HG03060 (cell line): Measurements from ENCODE around the gene CLEC16A.

Experiments used
- ATAC-seq: cut with Tn5 transposase; IDR thresholded peaks from one replicate; pipeline ENCODE4 v1.9.1; 2021; ENCODE audit warnings: low read depth, moderate number of reproducible peaks; ENCODE audit not compliant: unreplicated experiment

CLEC16A gene

DNA sequence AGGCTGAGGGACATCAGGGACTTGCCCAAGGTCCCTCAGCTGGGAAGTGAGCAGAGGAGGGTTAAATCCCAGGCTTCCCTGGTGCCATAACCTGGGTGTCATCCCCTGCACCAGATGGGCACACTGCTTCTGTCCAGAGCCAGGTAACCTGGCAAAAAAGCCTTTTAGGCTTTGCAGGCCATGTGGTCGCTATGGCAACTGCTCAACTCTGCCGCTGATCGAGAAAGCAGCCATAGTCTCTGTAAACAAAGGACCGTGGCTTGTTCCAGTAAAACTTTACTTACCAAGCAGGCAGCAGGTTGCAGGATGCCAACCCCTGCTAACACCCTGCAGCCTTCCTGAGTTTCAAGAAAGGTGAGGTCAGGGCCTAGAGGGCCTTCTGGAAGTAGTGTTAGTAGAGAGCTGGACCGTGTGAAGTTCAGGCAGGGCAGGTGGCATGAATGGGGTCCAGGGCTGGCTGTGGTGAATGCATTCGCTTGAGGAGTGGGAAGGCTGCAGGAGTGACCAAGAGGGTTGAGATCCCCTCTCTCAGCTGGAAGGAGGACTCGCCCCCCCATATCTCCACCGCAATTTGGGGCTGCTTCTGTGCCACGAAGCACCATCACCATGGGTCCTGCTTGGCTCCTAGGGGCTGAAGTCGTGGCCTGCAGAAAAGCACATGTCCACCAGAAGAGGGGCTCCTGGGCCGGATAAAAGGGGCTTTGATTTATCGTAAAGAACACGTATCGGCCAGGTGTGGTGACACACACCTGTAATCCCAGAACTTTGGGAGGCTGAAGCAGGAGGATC, 220.3 kb downstream of the CLEC16A start:
- ATAC-seq, result no peak

GRCh38 chr16:11165349-11165748, 221.0 kb downstream of the CLEC16A start:
- ATAC-seq, result no peak

DNA sequence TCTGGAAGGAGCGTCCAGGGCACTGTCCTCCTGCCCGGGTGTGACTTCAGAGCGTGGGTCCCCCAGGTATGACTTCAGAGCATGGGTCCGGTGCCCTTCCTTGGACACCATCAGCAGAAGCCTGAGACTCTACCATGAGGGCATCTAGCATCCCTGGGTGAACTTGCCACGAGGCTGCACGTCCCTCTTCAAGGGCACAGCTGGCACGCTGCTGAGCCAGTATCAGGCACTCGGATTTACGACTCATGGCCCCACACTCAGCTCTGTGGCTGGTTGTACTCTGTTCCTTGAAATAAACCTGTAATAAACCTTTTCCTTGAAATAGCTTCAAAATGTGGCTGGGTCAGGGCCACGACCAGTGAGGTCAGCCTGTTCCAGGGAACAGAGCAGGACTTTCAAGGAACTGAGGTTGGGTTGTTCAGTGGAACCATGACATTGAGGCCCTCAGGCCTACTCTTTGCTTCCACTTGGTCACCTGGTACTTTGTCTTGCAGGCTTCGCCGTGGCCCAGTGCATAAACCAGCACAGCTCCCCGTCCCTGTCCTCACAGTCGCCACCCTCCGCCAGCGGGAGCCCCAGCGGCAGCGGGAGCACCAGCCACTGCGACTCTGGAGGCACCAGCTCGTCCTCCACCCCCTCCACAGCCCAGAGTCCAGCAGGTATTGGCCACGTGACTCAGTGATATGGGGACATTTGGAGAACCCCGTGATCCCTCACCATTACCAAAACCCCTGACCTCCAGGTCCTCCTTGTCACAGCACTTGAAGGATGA, 221.7 kb downstream of the CLEC16A start:
- no peak for ATAC-seq

DNA sequence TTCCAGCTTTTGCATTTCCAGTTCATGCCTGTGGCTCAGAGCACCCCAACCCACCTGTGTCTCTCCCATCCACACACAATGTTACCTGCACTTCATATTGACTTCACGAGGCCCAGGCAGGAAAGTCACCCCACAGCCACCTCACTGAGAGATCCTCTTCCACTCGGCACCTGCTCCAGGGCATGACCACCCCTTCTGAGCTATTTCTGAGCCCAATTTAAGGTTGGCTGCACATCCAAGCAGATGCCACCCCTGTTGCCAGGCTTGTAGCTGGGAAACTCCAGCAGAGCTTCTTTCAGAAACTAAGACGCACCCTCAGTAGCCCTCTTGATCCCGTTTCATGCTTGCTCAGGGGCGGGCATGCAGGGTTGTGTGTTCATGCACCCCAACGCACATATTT, 223.2 kb downstream of the CLEC16A start:
- ATAC-seq, result no peak

GRCh38 chr16:11168386-11169051, 224.2 kb downstream of the CLEC16A start:
- ATAC-seq, result no peak

DNA sequence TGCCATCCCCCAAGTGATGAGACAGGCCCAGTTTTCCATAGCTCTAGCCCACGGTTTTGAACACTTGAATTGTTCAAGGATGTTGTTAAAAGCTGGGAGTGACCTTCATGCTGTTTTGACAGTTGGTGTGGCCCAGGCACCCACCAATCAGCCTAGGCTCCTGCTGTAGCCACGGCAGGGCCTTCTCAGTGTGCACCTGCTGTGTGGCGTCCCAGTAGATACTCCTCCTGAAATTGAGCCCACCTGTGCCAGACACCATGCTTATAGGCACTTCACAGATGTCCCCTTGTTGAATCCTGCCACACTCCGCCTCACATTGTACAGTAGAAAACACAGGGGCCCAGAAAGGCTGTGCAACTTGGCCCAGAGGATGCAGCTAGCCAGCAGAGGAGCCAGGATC, 225.3 kb downstream of the CLEC16A start:
- no peak for ATAC-seq

GRCh38 chr16:11170201-11170600, 225.8 kb downstream of the CLEC16A start:
- no peak for ATAC-seq

DNA sequence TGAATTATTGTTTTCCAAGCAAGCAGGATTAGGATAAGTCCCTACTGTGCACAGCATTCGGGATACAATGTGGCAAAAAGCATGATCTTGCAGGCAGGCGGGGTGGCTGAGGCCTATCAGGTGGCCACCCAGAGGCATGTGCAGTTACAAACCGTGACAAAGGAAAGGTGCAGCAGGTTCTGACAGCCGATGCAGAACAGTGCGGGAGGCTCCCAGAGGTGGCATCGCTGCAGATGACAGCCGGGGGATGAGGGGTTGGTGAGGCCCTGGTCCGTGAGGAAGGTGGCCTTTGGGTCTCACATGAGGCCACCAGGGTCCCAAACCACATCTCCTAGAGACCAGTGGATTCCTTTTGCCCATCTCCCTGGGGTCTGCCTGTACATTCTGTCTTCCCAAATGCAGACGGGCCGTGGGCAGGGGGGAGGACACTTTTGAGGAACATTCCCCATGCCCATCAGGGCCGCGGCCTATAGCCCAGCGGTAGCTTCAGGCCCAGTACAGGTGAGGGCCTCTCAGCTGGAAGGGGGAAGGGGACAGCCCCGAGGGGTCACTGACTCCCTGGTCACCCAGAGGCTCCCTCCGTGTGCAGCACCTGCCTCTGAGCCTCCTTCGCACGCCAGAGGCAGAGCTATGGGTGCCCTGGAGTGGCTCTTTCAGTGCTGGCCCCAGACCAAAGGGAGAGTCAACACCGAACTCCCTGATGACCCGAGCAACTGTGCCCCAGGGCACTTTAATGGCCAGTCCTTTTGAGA, 226.5 kb downstream of the CLEC16A start:
- no peak for ATAC-seq

GRCh38 chr16:11171448-11171709, 227.0 kb downstream of the CLEC16A start:
- ATAC-seq, result no peak

- ATAC-seq, result no peak
Measured at GRCh38 chr16:11171757-11172299, 227.5 kb downstream of the CLEC16A start.

DNA sequence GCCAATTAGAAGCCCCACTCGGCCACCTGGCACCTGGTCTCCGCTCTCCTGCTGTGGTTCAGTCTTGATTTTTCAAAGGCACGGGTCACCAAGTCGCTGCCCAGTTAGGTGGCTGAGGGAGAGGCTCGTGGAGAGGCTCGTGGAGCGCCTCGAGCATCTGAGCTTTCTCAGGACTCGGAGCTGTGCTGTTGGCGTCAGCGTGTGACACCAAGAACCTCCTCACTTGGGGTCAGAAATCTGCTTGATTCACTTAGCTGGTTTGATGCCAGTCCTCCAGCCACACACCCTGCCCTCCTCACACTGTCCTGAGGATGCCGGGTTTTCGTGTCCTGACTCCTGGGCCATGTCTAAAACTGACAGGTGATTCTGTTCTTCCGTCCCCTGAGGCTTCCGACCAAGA, 229.1 kb downstream of the CLEC16A start:
- ATAC-seq, result no peak

DNA sequence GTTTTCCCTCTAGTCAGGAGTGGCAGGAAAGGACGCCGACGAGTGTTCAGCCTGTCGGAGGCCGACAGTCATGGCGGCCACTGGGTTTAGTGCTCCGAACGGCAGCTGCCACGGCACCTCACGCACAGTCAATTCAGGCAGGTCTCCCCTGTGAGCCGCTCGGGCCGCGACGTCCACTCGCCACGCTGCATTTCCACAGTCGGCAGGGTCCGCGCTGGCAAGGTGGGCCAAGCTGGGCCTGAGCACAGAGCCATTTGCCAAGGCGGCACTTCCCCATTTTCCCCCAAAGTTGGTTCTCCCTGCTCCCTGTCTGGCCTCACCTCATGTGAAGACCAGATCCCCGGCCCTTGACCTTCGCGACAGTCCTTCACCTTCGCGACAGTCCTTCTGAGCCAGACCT, 229.8 kb downstream of the CLEC16A start:
- no peak for ATAC-seq

DNA sequence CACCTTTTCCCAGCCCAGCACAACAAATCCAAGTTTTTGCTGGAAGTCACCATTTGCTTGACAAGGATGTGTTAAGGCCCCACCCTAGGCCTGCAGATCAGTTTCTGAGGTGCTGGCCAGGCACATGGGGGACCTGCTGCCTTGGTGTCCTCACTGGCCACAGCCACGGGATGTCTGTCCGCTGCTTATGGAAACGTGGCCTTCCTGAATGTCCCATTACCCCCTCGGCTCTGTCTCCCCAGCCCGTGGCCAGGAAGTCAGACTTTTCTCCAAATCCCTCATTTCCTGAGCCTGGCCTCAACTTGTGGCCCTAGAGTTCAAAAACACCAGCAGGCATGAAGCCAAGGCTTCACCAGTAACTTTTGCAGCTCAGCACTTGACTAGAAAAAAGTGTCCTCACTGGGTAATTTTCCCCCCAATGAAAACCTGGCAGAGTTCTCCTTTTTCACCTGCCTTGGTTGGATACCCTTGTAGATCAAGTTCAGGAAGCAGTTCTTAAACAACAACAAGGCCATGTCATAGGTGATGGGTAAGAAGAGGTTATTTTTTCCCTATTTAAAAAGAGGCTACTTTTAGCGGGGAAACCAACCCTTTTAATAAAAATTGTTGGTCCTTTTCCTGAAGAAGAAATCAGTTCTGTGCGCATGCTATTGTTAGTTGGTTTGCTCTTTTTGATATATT, 230.9 kb downstream of the CLEC16A start:
- ATAC-seq, result no peak

DNA sequence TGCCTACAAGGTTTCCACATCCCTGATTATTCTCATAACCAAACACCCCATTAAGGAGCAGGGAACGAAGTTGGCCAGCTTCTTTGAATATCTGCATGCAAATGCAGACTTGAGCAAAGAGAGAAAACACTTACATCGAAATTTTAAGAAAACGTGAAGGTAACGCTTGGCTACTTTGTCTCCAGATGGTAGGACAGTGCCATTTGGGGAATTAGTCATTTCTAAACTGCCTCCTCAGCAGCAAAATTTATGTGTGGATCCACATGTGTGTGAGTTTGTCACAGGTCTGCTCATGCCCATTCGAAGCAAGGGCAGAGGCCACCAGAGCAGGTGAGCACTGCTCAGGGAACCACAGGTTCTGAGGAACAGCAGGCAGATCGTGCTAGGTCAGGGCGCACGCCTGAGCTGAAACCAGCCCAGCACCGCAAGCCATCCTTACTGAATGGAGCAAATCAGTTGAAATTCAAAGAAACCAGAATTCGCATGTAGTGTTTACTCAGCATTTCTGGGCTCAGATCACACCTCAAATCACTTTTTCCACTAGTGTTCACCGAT, 231.5 kb downstream of the CLEC16A start:
- peak; percentile 63 for ATAC-seq

GRCh38 chr16:11177578-11178160, 233.3 kb downstream of the CLEC16A start:
- ATAC-seq, result no peak

DNA sequence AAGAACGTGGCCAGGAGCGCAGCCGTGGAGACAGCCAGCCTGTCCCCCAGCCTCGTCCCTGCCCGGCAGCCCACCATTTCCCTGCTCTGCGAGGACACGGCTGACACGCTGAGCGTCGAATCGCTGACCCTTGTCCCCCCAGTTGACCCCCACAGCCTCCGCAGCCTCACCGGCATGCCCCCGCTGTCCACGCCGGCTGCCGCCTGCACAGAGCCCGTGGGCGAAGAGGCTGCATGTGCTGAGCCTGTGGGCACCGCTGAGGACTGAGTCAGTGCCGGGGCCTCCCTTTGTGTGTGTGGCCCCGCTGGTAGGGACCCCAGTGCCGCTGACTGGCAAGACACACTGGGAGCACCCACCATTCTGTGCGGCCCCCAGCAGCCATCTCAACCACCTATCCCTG, 234.1 kb downstream of the CLEC16A start:
- ATAC-seq, result no peak

DNA sequence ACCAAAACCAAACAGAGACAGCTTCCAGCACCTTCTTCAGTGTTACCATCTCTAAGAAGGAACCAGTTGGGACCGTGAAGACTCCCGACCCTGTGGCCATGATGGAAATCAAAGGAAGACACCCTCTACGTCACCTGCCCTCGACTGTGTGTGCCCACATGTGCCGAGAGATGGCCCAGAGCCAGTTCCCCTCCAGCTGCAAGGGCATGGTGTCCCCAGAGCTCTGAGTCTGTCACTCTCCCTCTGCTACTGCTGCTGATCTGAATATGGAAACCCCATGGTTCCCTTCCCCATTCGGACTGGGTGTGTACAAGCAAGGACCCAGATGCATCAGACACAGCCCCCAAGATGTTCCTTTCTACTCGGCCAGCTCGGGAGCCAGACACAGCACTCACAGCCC, 235.2 kb downstream of the CLEC16A start:
- ATAC-seq, result no peak

DNA sequence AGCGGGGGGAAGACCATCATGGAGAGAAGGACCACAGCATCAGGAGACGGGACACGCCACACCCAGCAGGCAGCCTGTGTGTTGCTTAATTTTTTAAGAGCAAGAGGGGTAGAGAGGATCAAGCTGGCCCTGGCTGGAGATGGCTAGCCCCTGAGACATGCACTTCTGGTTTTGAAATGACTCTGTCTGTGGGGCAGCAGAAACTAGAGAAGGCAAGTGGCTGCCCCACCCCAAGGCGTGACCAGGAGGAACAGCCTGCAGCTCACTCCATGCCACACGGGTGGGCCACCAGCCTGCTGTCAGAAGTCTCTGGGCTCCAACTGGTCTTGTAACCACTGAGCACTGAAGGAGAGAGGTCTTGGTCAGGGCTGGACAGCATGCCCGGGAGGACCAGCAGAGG, 236.1 kb downstream of the CLEC16A start:
- ATAC-seq, result no peak

- no peak for ATAC-seq
Measured at GRCh38 chr16:11181242-11181898, 237.0 kb downstream of the CLEC16A start.
